GM21423 (cell line): Measurements from ENCODE around the gene PCDHGA1.

Experiments used
- ATAC-seq: cut with Tn5 transposase; IDR thresholded peaks from one replicate; pipeline ENCODE4 v1.9.1; 2021; ENCODE audit warnings: mild to moderate bottlenecking, moderate library complexity; ENCODE audit not compliant: unreplicated experiment

The PCDHGA1 gene

GRCh38 chr5:141434006-141434405, 103.7 kb downstream of the PCDHGA1 start:
- no peak for ATAC-seq

GRCh38 chr5:141437221-141437620, 106.9 kb downstream of the PCDHGA1 start:
- no peak for ATAC-seq

DNA sequence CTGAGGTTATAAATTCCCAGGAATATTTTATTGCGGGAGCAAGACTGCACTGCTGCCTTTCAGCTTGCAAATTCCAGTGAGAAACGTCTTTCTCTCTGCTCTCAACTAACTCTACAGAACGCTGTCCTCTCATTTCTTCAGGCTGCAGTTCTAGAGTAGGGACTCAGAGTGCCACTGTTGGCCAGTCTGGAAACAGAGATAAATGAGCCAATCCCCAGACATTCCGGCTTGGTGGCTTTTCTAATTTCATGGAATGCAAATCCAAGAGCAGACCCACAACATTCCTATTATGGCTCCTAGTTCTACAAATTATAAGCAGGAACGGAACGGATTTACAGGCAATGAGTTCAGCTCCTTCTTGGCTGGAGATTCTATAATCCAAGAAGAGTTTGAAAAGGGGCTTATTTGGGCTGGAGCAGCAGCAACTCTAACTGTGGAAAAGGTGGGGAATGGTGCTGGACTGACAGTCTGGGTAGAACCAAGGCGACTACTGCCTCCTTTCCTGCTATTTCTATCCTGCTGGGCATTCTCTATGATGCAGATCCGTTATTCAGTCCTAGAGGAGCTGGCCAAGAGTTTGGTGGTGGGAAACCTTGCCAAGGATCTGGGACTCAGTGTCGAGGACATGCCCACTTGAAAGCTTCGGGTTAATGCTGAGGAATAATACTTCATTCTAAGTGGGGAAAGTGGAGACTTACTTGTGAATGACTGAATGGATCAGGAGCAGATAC, 109.3 kb downstream of the PCDHGA1 start:
- ATAC-seq, result no peak

- ATAC-seq, result no peak
Measured at GRCh38 chr5:141440341-141440740, 110.0 kb downstream of the PCDHGA1 start.

GRCh38 chr5:141441571-141442170, 111.4 kb downstream of the PCDHGA1 start:
- no peak for ATAC-seq

- no peak for ATAC-seq
Measured at GRCh38 chr5:141465351-141465750, 135.0 kb downstream of the PCDHGA1 start.

- peak; percentile 95 for ATAC-seq
Measured at GRCh38 chr5:141475625-141476131, 145.4 kb downstream of the PCDHGA1 start, which contains the start of gene PCDHGC3. Gene PCDHGC3 (plus strand): TSS chr5:141475966. CDS start chr5:141476117, 151 bp downstream.

GRCh38 chr5:141476132-141476911, 146.0 kb downstream of the PCDHGA1 start:
- ATAC-seq, result peak; percentile 16

DNA sequence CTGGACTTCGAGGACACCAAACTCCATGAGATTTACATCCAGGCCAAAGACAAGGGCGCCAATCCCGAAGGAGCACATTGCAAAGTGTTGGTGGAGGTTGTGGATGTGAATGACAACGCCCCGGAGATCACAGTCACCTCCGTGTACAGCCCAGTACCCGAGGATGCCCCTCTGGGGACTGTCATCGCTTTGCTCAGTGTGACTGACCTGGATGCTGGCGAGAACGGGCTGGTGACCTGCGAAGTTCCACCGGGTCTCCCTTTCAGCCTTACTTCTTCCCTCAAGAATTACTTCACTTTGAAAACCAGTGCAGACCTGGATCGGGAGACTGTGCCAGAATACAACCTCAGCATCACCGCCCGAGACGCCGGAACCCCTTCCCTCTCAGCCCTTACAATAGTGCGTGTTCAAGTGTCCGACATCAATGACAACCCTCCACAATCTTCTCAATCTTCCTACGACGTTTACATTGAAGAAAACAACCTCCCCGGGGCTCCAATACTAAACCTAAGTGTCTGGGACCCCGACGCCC, 146.8 kb downstream of the PCDHGA1 start:
- no peak for ATAC-seq

DNA sequence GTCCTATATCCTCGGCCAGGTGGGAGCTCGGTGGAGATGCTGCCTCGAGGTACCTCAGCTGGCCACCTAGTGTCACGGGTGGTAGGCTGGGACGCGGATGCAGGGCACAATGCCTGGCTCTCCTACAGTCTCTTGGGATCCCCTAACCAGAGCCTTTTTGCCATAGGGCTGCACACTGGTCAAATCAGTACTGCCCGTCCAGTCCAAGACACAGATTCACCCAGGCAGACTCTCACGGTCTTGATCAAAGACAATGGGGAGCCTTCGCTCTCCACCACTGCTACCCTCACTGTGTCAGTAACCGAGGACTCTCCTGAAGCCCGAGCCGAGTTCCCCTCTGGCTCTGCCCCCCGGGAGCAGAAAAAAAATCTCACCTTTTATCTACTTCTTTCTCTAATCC, 147.5 kb downstream of the PCDHGA1 start:
- no peak for ATAC-seq

- no peak for ATAC-seq
Measured at GRCh38 chr5:141478321-141478945, 148.1 kb downstream of the PCDHGA1 start.

- no peak for ATAC-seq
Measured at GRCh38 chr5:141479776-141480175, 149.5 kb downstream of the PCDHGA1 start.

GRCh38 chr5:141483902-141484301, 153.6 kb downstream of the PCDHGA1 start:
- ATAC-seq, result no peak

GRCh38 chr5:141484310-141484640, 154.0 kb downstream of the PCDHGA1 start:
- ATAC-seq, result no peak

- ATAC-seq, result no peak
Measured at GRCh38 chr5:141484641-141485311, 154.5 kb downstream of the PCDHGA1 start, which contains the start of gene PCDHGC4. Gene PCDHGC4 (plus strand): TSS chr5:141485030. CDS start chr5:141485174, 144 bp downstream.

GRCh38 chr5:141485321-141486055, 155.2 kb downstream of the PCDHGA1 start:
- ATAC-seq, result no peak

- ATAC-seq, result no peak
Measured at GRCh38 chr5:141486091-141486490, 155.8 kb downstream of the PCDHGA1 start.

- no peak for ATAC-seq
Measured at GRCh38 chr5:141487131-141487530, 156.8 kb downstream of the PCDHGA1 start.
